Activated T-helper 2 cell treated with anti-CD3 and anti-CD28 coated beads, Interferon-gamma antibody, Interleukin-2, Interleukin-4, amounts not matched to agents 10 μg/mL and 5 μg/mL and 100 μg/mL, durations not matched to agents 14 hours and 24 hours and 36 hours (primary cell): ENCODE data around the gene KIF3B. TPM values are rescaled to one million over a fixed set of nuclear protein-coding genes. Genes with fewer than 3 reads are reported as not detected.

Source experiments
- DNase-seq: peaks from one replicate; pipeline ENCODE4 v3.0.0; 2021; ENCODE audit warnings: low spot score
- H3K27ac Mint-ChIP-seq: one replicate; pipeline ENCODE4 v1.8.0; 2021; ENCODE audit warnings: mixed read lengths
- H3K27me3 Mint-ChIP-seq: one replicate; pipeline ENCODE4 v1.8.0; 2021; ENCODE audit warnings: low read depth, mixed read lengths
- H3K36me3 Mint-ChIP-seq: one replicate; pipeline ENCODE4 v1.8.0; 2021; ENCODE audit warnings: low read depth, mixed read lengths
- H3K4me1 Mint-ChIP-seq: one replicate; pipeline ENCODE4 v1.8.0; 2021; ENCODE audit warnings: low read depth, mixed read lengths
- H3K4me3 Mint-ChIP-seq: one replicate; pipeline ENCODE4 v1.8.0; 2021; ENCODE audit warnings: low read depth, mild to moderate bottlenecking, moderate library complexity, mixed read lengths
- H3K9me3 Mint-ChIP-seq: one replicate; pipeline ENCODE4 v1.8.0; 2021; ENCODE audit warnings: mixed read lengths
- intact Hi-C: fragments of 100-400 bp; cut with micrococcal nuclease; formaldehyde crosslinking; loops from one replicate; pipeline ENCODE4 v1.15.1; 2023
- total RNA-seq: library from RNA; stranded (reverse); gene quantifications from 2 replicates; pipeline ENCODE4 v1.2.3, GENCODE V29; 2022

Gene KIF3B
- total RNA-seq, 1 donor from 2014 or later = 42.2 TPM

- peaks cover 46% of the 10 kb centered on the region for H3K36me3 Mint-ChIP-seq
- intact Hi-C loops = loop anchor here (1.0 to 5.0 kb wide), 4 partner anchors 106 to 179 kb away; partner anchors contain the start of genes PLAGL2 and POFUT1
- H3K27ac Mint-ChIP-seq = peak within 1 kb of the TSS; percentile 100
- no peaks in the 10 kb centered on the region for H3K27me3 Mint-ChIP-seq
- H3K4me1 Mint-ChIP-seq = peaks cover 59% of the 10 kb centered on the region
- H3K4me3 Mint-ChIP-seq = peak within 1 kb of the TSS; percentile 99
- DNase-seq = peak; percentile 96
- H3K9me3 Mint-ChIP-seq = no peaks in the 10 kb centered on the region
These were observed 80.6 kb downstream of the KIF3B start, which contains the start of gene ASXL1 for GRCh38 chr20:32357869-32358631. ASXL1 (plus strand) TSS chr20:32358331; CDS start chr20:32358776, 445 bp downstream.

- no peak overlapping the region for H3K27ac Mint-ChIP-seq
- H3K4me1 Mint-ChIP-seq = peaks cover 64% of the 10 kb centered on the region
- H3K9me3 Mint-ChIP-seq = no peaks in the 10 kb centered on the region
- intact Hi-C loops = loop anchor here (1.0 to 5.0 kb wide), 3 partner anchors 126 to 178 kb away; partner anchors contain the start of genes PLAGL2 and POFUT1
- H3K36me3 Mint-ChIP-seq = peaks cover 50% of the 10 kb centered on the region
- no peaks in the 10 kb centered on the region for H3K27me3 Mint-ChIP-seq
- no peak overlapping the region for H3K4me3 Mint-ChIP-seq
- no peak for DNase-seq
These were observed 81.1 kb downstream of the KIF3B start for GRCh38 chr20:32358632-32358882.

GRCh38 chr20:32358883-32359632 is 81.6 kb downstream of the KIF3B start:
- intact Hi-C loops = loop anchor here (1.0 to 5.0 kb wide), 4 partner anchors 126 to 178 kb away; partner anchors contain the start of genes PLAGL2 and POFUT1
- no peaks in the 10 kb centered on the region for H3K9me3 Mint-ChIP-seq
- H3K27ac Mint-ChIP-seq = peak overlapping the region; percentile 92
- H3K4me1 Mint-ChIP-seq = peaks cover 64% of the 10 kb centered on the region
- peak overlapping the region; percentile 99 for H3K4me3 Mint-ChIP-seq
- peaks cover 48% of the 10 kb centered on the region for H3K36me3 Mint-ChIP-seq
- peak; percentile 67 for DNase-seq
- no peaks in the 10 kb centered on the region for H3K27me3 Mint-ChIP-seq

GRCh38 chr20:32359633-32360332 is 82.3 kb downstream of the KIF3B start:
- Mint-ChIP-seq H3K36me3 (peaks cover 45% of the 10 kb centered on the region), H3K27me3 (no peaks in the 10 kb centered on the region), H3K4me3 (peak overlapping the region; percentile 99), H3K4me1 (peaks cover 61% of the 10 kb centered on the region), H3K27ac (peak overlapping the region; percentile 92), H3K9me3 (no peaks in the 10 kb centered on the region)
- intact Hi-C loops = loop anchor here (1.0 to 5.0 kb wide), 3 partner anchors 126 to 177 kb away; no protein-coding TSS in a partner anchor
- DNase-seq = no peak

- Mint-ChIP-seq H3K36me3 (peaks cover 45% of the 10 kb centered on the region), H3K9me3 (no peaks in the 10 kb centered on the region), H3K4me3 (peak overlapping the region; percentile 99), H3K27ac (peak overlapping the region; percentile 62), H3K27me3 (no peaks in the 10 kb centered on the region), H3K4me1 (peaks cover 61% of the 10 kb centered on the region)
- intact Hi-C loops = no loop called here
- DNase-seq = no peak
These were observed 82.8 kb downstream of the KIF3B start for GRCh38 chr20:32360333-32360634.

- peak overlapping the region; percentile 99 for H3K4me3 Mint-ChIP-seq
- H3K27ac Mint-ChIP-seq = no peak overlapping the region
- no peaks in the 10 kb centered on the region for H3K9me3 Mint-ChIP-seq
- intact Hi-C loops = no loop called here
- peaks cover 56% of the 10 kb centered on the region for H3K36me3 Mint-ChIP-seq
- H3K4me1 Mint-ChIP-seq = peaks cover 67% of the 10 kb centered on the region
- no peaks in the 10 kb centered on the region for H3K27me3 Mint-ChIP-seq
- no peak for DNase-seq
These were observed 85.5 kb downstream of the KIF3B start for GRCh38 chr20:32362901-32363364.

GRCh38 chr20:32363492-32363891 is 86.0 kb downstream of the KIF3B start:
- H3K27ac Mint-ChIP-seq = peak overlapping the region; percentile 7
- no peaks in the 10 kb centered on the region for H3K9me3 Mint-ChIP-seq
- peaks cover 72% of the 10 kb centered on the region for H3K4me1 Mint-ChIP-seq
- DNase-seq = no peak
- H3K4me3 Mint-ChIP-seq = peak overlapping the region; percentile 23
- H3K27me3 Mint-ChIP-seq = no peaks in the 10 kb centered on the region
- H3K36me3 Mint-ChIP-seq = peaks cover 62% of the 10 kb centered on the region
- intact Hi-C loops = no loop called here

GRCh38 chr20:32364554-32365208 is 87.2 kb downstream of the KIF3B start:
- Mint-ChIP-seq H3K27ac (no peak overlapping the region), H3K4me3 (no peak overlapping the region), H3K36me3 (peaks cover 64% of the 10 kb centered on the region), H3K9me3 (no peaks in the 10 kb centered on the region), H3K27me3 (no peaks in the 10 kb centered on the region), H3K4me1 (peaks cover 73% of the 10 kb centered on the region)
- intact Hi-C loops = loop anchor here (5.0 kb wide), 1 partner anchor 32 kb away; no protein-coding TSS in a partner anchor
- DNase-seq = no peak

GRCh38 chr20:32365564-32365963 is 88.1 kb downstream of the KIF3B start:
- no peak for DNase-seq
- Mint-ChIP-seq H3K4me1 (peaks cover 65% of the 10 kb centered on the region), H3K9me3 (no peaks in the 10 kb centered on the region), H3K27ac (no peak overlapping the region), H3K4me3 (no peak overlapping the region), H3K27me3 (no peaks in the 10 kb centered on the region), H3K36me3 (peaks cover 62% of the 10 kb centered on the region)
- intact Hi-C loops = loop anchor here (5.0 kb wide), 1 partner anchor 33 kb away; no protein-coding TSS in a partner anchor

- no peak for DNase-seq
- Mint-ChIP-seq H3K27ac (peak overlapping the region; percentile 26), H3K27me3 (no peaks in the 10 kb centered on the region), H3K4me3 (no peak overlapping the region), H3K4me1 (peaks cover 64% of the 10 kb centered on the region), H3K36me3 (peaks cover 58% of the 10 kb centered on the region), H3K9me3 (no peaks in the 10 kb centered on the region)
- intact Hi-C loops = loop anchor here (5.0 kb wide), 1 partner anchor 34 kb away; no protein-coding TSS in a partner anchor
These were observed 88.9 kb downstream of the KIF3B start for GRCh38 chr20:32366380-32366779.

- peaks cover 49% of the 10 kb centered on the region for H3K4me1 Mint-ChIP-seq
- no peak overlapping the region for H3K4me3 Mint-ChIP-seq
- no peaks in the 10 kb centered on the region for H3K27me3 Mint-ChIP-seq
- DNase-seq = no peak
- intact Hi-C loops = loop anchor here (5.0 kb wide), 1 partner anchor 36 kb away; no protein-coding TSS in a partner anchor
- no peaks in the 10 kb centered on the region for H3K9me3 Mint-ChIP-seq
- H3K36me3 Mint-ChIP-seq = peaks cover 51% of the 10 kb centered on the region
- peak overlapping the region; percentile 20 for H3K27ac Mint-ChIP-seq
These were observed 90.9 kb downstream of the KIF3B start for GRCh38 chr20:32368323-32368722.

GRCh38 chr20:32368925-32369324 is 91.5 kb downstream of the KIF3B start:
- no peak overlapping the region for H3K27ac Mint-ChIP-seq
- H3K9me3 Mint-ChIP-seq = no peaks in the 10 kb centered on the region
- no peak for DNase-seq
- no peaks in the 10 kb centered on the region for H3K27me3 Mint-ChIP-seq
- intact Hi-C loops = loop anchor here (5.0 kb wide), 1 partner anchor 37 kb away; no protein-coding TSS in a partner anchor
- H3K4me1 Mint-ChIP-seq = peaks cover 44% of the 10 kb centered on the region
- H3K4me3 Mint-ChIP-seq = no peak overlapping the region
- peaks cover 48% of the 10 kb centered on the region for H3K36me3 Mint-ChIP-seq
